Fibroblast of villous mesenchyme (primary cell): Measurements from ENCODE around the gene FNBP1L. TPM values are rescaled to one million over a fixed set of nuclear protein-coding genes. Genes with fewer than 3 reads are reported as not detected.

Experiments
- DNase-seq: peaks from one replicate; pipeline ENCODE4 v3.0.0-alpha.2; 2010; ENCODE audit warnings: low read depth
- H3K4me3 ChIP-seq: 2 replicates; pipeline ENCODE4 v1.5.1; 2011; ENCODE audit warnings: low read depth, mild to moderate bottlenecking, low read length
- total RNA-seq: library from RNA; depleted of rRNA; stranded (reverse); fragments of >200 nt; gene quantifications from 2 replicates; pipeline ENCODE4 v1.2.3, GENCODE V29; 2012
- TF ChIP-seq, protein P1 (sequence below): IDR thresholded peaks from 2 replicates; pipeline ENCODE4 v1.5.1; 2012; ENCODE audit warnings: low read depth, mild to moderate bottlenecking, low read length; ENCODE audit not compliant: insufficient read depth

Gene FNBP1L
- total RNA-seq, 1 donor, result 10.4 TPM

DNA sequence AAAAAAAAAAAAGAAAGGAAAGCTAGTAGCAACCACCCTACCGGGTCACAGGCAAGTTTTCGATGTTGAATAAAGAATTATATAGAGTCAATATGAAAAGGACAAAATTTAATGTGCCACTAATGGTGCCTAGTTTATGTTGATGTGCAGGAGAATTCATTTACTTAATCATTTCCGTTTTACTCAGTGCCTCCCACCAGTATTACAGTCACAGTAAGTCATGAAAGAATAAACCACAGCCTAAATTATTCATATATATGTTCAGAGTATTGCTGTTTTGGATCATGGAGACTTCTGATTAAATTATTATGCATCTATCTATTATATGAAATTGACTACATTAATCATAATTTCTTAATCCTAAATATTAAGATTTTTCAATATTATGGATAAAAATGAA is 35.3 kb downstream of the FNBP1L start:
- TF ChIP-seq, protein P1, sequence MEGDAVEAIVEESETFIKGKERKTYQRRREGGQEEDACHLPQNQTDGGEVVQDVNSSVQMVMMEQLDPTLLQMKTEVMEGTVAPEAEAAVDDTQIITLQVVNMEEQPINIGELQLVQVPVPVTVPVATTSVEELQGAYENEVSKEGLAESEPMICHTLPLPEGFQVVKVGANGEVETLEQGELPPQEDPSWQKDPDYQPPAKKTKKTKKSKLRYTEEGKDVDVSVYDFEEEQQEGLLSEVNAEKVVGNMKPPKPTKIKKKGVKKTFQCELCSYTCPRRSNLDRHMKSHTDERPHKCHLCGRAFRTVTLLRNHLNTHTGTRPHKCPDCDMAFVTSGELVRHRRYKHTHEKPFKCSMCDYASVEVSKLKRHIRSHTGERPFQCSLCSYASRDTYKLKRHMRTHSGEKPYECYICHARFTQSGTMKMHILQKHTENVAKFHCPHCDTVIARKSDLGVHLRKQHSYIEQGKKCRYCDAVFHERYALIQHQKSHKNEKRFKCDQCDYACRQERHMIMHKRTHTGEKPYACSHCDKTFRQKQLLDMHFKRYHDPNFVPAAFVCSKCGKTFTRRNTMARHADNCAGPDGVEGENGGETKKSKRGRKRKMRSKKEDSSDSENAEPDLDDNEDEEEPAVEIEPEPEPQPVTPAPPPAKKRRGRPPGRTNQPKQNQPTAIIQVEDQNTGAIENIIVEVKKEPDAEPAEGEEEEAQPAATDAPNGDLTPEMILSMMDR, result no peak
- no peak for DNase-seq
- H3K4me3 ChIP-seq, result no peak overlapping the region

DNA sequence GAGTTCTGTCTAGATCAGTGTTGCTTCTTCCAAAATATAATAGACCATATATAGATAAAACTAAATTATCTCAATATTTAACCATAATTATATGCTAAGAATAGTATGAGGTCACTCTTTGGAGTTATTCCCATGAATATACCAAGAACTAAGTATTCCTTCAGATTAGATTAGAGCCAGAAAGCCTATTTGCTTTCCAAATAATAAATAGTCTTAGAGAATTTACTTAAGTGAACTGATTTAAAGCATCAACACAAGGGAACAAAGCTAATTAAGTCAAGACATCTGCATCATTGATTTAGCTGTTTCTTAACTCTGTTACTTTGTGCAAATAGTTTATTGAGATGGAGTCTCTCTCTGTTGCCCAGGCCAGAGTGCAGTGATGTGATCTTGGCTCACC is 35.7 kb downstream of the FNBP1L start:
- TF ChIP-seq, protein P1, result no peak
- H3K4me3 ChIP-seq, result no peak overlapping the region
- DNase-seq, result no peak

DNA sequence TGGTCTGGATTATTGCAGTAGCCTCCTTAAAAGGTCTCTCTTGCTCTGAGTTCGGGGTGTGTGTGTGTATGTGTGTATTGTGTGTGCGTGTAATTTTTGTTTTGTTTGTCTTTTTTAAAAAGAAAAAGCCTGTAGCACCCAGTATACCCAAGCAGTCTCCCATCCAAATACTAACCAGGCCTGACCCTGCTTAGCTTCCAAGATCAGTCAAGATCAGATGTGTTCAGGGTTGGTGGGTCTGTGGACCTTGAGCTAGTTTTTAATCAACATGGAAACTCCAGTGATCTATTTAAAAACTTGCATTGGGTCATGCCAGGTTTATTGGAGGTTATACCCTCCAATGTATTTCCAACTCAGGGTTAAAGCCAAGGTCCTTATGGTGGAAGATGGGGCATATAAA is 40.3 kb downstream of the FNBP1L start:
- TF ChIP-seq, protein P1, result no peak
- no peak for DNase-seq
- H3K4me3 ChIP-seq, result no peak overlapping the region

DNA sequence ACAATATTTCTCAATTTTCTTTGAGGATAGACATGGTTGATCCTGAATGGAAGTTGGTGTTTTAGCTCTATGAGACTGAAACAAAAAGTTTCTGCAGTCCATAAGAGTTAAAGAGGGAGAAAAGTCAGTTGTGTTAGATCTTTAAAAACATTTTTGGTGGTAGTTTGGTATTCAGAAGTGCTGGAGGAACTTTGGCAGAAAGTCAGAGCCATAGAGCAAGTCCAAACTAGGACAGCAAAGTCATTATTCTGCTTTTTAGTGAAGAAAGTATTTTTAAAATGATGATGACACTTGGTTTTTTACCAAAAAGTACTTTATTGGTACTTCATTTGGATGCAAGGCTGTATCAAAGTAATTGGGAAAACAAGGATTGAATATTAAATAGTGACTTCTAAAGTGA is 41.8 kb downstream of the FNBP1L start:
- H3K4me3 ChIP-seq, result no peak overlapping the region
- no peak for DNase-seq
- TF ChIP-seq, protein P1, result no peak

DNA sequence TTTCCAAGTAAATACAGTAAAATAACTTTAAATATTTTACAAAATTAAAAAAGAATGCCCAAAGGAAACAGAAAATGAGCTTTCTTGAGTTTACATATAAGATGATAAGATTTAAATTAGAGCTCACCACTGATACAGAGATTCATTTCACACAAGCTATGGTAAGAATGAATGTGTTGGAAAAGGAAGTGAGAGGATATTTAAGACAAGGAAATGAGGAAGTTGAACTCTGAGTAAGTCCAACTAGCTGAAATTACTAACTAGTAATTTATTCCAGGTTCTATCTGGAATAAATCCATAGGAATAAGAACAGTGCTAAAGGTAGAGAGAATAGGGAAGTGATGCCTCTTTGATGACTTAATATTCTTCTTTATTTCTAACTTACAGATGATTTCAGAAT is 42.4 kb downstream of the FNBP1L start:
- DNase-seq, result no peak
- TF ChIP-seq, protein P1, result no peak
- H3K4me3 ChIP-seq, result no peak overlapping the region

DNA sequence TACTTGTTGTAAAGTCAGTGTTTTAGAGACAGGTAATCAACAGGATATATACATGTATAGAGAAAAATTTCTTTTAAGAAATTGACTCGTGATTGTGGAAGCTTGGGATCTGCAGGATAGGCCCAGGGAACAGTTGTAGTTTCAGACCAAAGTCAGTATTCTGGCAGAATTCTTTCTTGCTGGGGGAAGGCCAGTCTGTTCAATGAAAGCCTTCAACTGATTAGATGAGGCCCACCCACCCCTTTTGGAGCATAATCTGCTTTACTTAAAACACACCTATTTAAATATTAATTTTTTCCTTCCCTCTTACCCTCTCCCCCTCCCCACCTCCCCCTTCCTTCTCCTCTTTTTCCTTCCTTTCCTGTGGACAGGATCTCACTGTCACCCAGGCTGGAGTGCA is 48.0 kb downstream of the FNBP1L start:
- TF ChIP-seq, protein P1, result no peak
- no peak for DNase-seq
- H3K4me3 ChIP-seq, result no peak overlapping the region

DNA sequence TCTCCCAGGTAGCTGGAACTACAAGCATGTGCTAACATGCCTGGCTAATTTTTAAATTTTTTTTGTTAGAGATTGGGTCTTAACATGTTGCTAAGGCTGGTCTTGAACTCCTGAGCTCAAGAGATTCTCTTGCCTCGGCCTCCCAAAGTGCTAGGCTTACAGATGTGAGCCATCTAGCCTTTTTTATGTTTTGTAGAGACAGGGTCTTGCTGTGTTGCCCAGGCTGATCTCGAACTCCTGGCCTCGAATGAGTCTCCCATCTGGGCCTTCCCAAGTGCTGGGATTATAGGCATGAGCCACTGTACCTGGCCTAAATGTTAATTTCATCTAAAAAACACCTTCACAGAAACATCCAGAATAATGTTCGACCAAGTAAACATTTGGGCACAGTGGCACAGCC is 48.6 kb downstream of the FNBP1L start:
- no peak overlapping the region for H3K4me3 ChIP-seq
- TF ChIP-seq, protein P1, result no peak

More for the DNA sequence above, 48.6 kb downstream of the FNBP1L start:
- DNase-seq, result no peak
